Measurements from ENCODE around the gene CELA2B. TPM values are rescaled to one million over a fixed set of nuclear protein-coding genes. Genes with fewer than 3 reads are reported as not detected.

Gene CELA2B
- total and polyA plus RNA-seq, 9 of the 15 experiments (the other 6 are each of a cell fraction or from before 2014, with no cell fraction given): 0.25 to 2.1 (median 0.38) TPM; not detected in 5

DNA sequence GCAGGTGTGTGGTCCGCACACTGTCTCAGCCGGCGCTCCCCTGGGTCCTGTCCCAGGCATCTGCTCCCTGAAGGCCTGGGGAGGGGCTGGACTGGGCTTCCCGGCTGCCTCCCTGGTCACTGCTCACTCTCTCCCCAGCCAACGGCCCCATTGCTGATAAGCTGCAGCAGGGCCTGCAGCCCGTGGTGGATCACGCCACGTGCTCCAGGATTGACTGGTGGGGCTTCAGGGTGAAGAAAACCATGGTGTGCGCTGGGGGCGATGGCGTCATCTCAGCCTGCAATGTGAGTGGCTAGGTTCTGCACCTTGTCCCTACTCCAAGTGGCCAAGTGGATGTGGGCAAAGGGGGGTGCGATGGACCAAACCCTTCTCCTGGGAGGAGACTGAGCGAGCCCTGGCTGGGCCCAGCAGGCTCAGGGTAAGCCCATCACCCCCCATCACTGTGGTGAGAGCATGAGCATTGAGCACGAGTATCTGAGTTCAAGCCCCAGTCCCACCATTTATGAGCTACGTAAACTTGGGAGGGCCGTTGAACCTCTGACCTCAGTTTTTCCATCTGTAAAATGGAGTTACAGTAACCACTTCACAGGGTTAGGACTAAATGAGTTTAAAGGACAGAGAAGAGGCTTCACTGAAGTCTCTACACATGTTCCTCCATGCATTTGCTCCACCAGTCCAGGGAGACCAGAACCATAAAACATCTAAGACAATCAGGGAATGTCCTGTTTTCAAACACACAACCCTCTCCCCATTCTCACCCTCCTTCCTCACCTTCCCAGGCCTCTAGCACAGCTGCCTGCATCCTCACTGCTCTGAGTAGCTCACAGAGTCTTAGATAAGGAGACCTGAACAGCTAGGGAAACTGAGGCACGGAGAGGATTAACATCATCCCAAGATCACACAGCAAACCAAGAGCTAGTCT, 31.2 kb upstream of the CELA2B start (continued):
- TF ChIP-seq POLR2G (IDR thresholded peaks at IDR 0.05; ENCODE audit: low read depth, low read length) (peak; percentile 52), ZNF232 (CRISPR knock-in tag; IDR thresholded peaks at IDR 0.05) (no peak), ADNP (tag; IDR thresholded peaks at IDR 0.05) (peak; percentile 100), ZBTB17 (CRISPR knock-in tag; IDR thresholded peaks at IDR 0.05) (0 out of 2 replicates have a peak, but pooled peaks have one; percentile 31), NRF1 (conservative IDR thresholded peaks at IDR 0.05 in 1 of 2, IDR thresholded peaks at IDR 0.05 in 1 of 2) (peak; percentile 22 to 32; a peak in 2 of 4 replicates), RCOR1 (IDR thresholded peaks at IDR 0.05; ENCODE audit: borderline replicate concordance in 1 of 2, low read depth in 2 of 2, low read length in 2 of 2) (peak in 1 of 2 experiments; percentile 73; a peak in 3 of 4 replicates), ZNF431 (CRISPR knock-in tag; IDR thresholded peaks at IDR 0.05) (peak; percentile 46; the same call in 1 of the 2 replicates), HDAC2 (IDR thresholded peaks at IDR 0.05) (peak; percentile 96), HDAC8 (tag; IDR thresholded peaks at IDR 0.05) (0 out of 2 replicates have a peak, but pooled peaks have one; percentile 18), CBFB (CRISPR knock-in tag; IDR thresholded peaks at IDR 0.05) (no peak), HDGF (IDR thresholded peaks at IDR 0.05) (peak; percentile 46; the same call in 1 of the 2 replicates), BHLHE40 (IDR thresholded peaks at IDR 0.05; ENCODE audit: low read length) (peak; percentile 87), CBX2 (IDR thresholded peaks at IDR 0.05; ENCODE audit: insufficient read depth, low read length, poor library complexity, severe bottlenecking) (no peak), CHD4 (IDR thresholded peaks at IDR 0.05; ENCODE audit: insufficient read depth, insufficient replicate concordance, low read depth, low read length, poor library complexity, severe bottlenecking) (peak; percentile 100), EP400 (IDR thresholded peaks at IDR 0.05) (peak; percentile 76)
- TF ChIP-seq, protein P1, sequence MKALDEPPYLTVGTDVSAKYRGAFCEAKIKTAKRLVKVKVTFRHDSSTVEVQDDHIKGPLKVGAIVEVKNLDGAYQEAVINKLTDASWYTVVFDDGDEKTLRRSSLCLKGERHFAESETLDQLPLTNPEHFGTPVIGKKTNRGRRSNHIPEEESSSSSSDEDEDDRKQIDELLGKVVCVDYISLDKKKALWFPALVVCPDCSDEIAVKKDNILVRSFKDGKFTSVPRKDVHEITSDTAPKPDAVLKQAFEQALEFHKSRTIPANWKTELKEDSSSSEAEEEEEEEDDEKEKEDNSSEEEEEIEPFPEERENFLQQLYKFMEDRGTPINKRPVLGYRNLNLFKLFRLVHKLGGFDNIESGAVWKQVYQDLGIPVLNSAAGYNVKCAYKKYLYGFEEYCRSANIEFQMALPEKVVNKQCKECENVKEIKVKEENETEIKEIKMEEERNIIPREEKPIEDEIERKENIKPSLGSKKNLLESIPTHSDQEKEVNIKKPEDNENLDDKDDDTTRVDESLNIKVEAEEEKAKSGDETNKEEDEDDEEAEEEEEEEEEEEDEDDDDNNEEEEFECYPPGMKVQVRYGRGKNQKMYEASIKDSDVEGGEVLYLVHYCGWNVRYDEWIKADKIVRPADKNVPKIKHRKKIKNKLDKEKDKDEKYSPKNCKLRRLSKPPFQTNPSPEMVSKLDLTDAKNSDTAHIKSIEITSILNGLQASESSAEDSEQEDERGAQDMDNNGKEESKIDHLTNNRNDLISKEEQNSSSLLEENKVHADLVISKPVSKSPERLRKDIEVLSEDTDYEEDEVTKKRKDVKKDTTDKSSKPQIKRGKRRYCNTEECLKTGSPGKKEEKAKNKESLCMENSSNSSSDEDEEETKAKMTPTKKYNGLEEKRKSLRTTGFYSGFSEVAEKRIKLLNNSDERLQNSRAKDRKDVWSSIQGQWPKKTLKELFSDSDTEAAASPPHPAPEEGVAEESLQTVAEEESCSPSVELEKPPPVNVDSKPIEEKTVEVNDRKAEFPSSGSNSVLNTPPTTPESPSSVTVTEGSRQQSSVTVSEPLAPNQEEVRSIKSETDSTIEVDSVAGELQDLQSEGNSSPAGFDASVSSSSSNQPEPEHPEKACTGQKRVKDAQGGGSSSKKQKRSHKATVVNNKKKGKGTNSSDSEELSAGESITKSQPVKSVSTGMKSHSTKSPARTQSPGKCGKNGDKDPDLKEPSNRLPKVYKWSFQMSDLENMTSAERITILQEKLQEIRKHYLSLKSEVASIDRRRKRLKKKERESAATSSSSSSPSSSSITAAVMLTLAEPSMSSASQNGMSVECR (CRISPR knock-in tag; IDR thresholded peaks at IDR 0.05): no peak; the same call in 1 of the 2 replicates
- TF ChIP-seq, protein P2, sequence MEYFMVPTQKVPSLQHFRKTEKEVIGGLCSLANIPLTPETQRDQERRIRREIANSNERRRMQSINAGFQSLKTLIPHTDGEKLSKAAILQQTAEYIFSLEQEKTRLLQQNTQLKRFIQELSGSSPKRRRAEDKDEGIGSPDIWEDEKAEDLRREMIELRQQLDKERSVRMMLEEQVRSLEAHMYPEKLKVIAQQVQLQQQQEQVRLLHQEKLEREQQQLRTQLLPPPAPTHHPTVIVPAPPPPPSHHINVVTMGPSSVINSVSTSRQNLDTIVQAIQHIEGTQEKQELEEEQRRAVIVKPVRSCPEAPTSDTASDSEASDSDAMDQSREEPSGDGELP (CRISPR knock-in tag; IDR thresholded peaks at IDR 0.05; ENCODE audit: borderline replicate concordance): peak; percentile 59
- TF ChIP-seq, protein P3, sequence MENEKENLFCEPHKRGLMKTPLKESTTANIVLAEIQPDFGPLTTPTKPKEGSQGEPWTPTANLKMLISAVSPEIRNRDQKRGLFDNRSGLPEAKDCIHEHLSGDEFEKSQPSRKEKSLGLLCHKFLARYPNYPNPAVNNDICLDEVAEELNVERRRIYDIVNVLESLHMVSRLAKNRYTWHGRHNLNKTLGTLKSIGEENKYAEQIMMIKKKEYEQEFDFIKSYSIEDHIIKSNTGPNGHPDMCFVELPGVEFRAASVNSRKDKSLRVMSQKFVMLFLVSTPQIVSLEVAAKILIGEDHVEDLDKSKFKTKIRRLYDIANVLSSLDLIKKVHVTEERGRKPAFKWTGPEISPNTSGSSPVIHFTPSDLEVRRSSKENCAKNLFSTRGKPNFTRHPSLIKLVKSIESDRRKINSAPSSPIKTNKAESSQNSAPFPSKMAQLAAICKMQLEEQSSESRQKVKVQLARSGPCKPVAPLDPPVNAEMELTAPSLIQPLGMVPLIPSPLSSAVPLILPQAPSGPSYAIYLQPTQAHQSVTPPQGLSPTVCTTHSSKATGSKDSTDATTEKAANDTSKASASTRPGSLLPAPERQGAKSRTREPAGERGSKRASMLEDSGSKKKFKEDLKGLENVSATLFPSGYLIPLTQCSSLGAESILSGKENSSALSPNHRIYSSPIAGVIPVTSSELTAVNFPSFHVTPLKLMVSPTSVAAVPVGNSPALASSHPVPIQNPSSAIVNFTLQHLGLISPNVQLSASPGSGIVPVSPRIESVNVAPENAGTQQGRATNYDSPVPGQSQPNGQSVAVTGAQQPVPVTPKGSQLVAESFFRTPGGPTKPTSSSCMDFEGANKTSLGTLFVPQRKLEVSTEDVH (IDR thresholded peaks at IDR 0.05; ENCODE audit: low read depth, partially characterized antibody): no peak
